Liver (tissue), 9 donors: ENCODE data around the gene SIL1. TPM values are rescaled to one million over a fixed set of nuclear protein-coding genes. Genes with fewer than 3 reads are reported as not detected.

ENCODE experiments used
- DNase-seq: peaks from one replicate; pipeline ENCODE4 v3.0.0-alpha.2; 2017; ENCODE audit warnings: low spot score
- H3K27ac ChIP-seq, 2 donors: one replicate each; pipeline ENCODE4 v1.7.0; 2013; ENCODE audit warnings: inconsistent platforms in 2 of 2, low read length in 2 of 2, control low read depth in 1 of 2, low read depth in 1 of 2, mild to moderate bottlenecking in 1 of 2
- H3K27me3 ChIP-seq, 4 donors: one replicate each; pipeline versions ENCODE4 v1.6.1 to v1.7.0; 2013; ENCODE audit warnings: low read length in 3 of 4, inconsistent platforms in 1 of 4, mild to moderate bottlenecking in 1 of 4, moderate library complexity in 1 of 4; ENCODE audit not compliant: control insufficient read depth in 4 of 4, insufficient read depth in 4 of 4
- H3K36me3 ChIP-seq, 4 donors: one replicate each; pipeline versions ENCODE4 v1.6.1 to v1.7.0; 2013; ENCODE audit warnings: low read length in 3 of 4, mild to moderate bottlenecking in 3 of 4, low read depth in 1 of 4, moderate library complexity in 1 of 4; ENCODE audit not compliant: control insufficient read depth in 4 of 4, insufficient read depth in 3 of 4
- H3K4me1 ChIP-seq, 4 donors: one replicate each; pipeline versions ENCODE4 v1.6.1 to v1.7.0; 2013; ENCODE audit warnings: low read length in 3 of 4, mild to moderate bottlenecking in 3 of 4, moderate library complexity in 1 of 4; ENCODE audit not compliant: control insufficient read depth in 4 of 4, insufficient read depth in 4 of 4
- H3K4me3 ChIP-seq, 3 donors: one replicate each; pipeline versions ENCODE4 v1.6.1 to v1.7.0; 2013; ENCODE audit warnings: low read length in 3 of 3, control low read depth in 1 of 3, low read depth in 1 of 3, mild to moderate bottlenecking in 1 of 3
- H3K9ac ChIP-seq, 2 donors: one replicate each; pipeline ENCODE4 v1.7.0; 2013; ENCODE audit warnings: low read length in 2 of 2, mild to moderate bottlenecking in 2 of 2, moderate library complexity in 2 of 2, control low read depth in 1 of 2, low read depth in 1 of 2
- H3K9me3 ChIP-seq, 4 donors: one replicate each; pipeline versions ENCODE4 v1.6.1 to v1.7.0; 2013; ENCODE audit warnings: low read length in 3 of 4; ENCODE audit not compliant: control insufficient read depth in 4 of 4
- CTCF ChIP-seq: fragments of 150-350 bp; IDR thresholded peaks from 2 replicates; pipeline ENCODE4 v1.5.1; 2017; ENCODE audit warnings: improper control_type of control experiment, low read depth, low read length; ENCODE audit not compliant: missing input control
- GABPA ChIP-seq, 2 donors: IDR thresholded peaks in 1 of 2; conservative IDR thresholded peaks in 1 of 2; 2 replicates each; pipeline ENCODE4 v1.6.1; 2016; ENCODE audit warnings: antibody characterized with exemption in 2 of 2, mild to moderate bottlenecking in 1 of 2, moderate library complexity in 1 of 2
- HNF4A ChIP-seq, 2 donors: conservative IDR thresholded peaks; 2 replicates each; pipeline ENCODE4 v1.6.1; 2016; ENCODE audit warnings: antibody characterized with exemption in 2 of 2, mild to moderate bottlenecking in 2 of 2
- HNF4G ChIP-seq: IDR thresholded peaks from 2 replicates; pipeline ENCODE4 v1.6.1; 2016; ENCODE audit warnings: antibody characterized with exemption
- JUND ChIP-seq, 2 donors: IDR thresholded peaks; 2 replicates each; pipeline ENCODE4 v1.6.1; 2016; ENCODE audit warnings: antibody characterized with exemption in 2 of 2
- MAX ChIP-seq: IDR thresholded peaks from 2 replicates; pipeline ENCODE4 v1.6.1; 2016; ENCODE audit warnings: antibody characterized with exemption
- NR2F2 ChIP-seq: IDR thresholded peaks from 2 replicates; pipeline ENCODE4 v1.6.1; 2016; ENCODE audit warnings: antibody characterized with exemption
- RAD21 ChIP-seq, 2 donors: IDR thresholded peaks; 2 replicates each; pipeline ENCODE4 v1.6.1; 2016; ENCODE audit warnings: antibody characterized with exemption in 2 of 2, mild to moderate bottlenecking in 2 of 2
- REST ChIP-seq: IDR thresholded peaks from 2 replicates; pipeline ENCODE4 v1.6.1; 2016; ENCODE audit warnings: antibody characterized with exemption, mild to moderate bottlenecking
- RXRA ChIP-seq, 2 donors: IDR thresholded peaks; 2 replicates each; pipeline ENCODE4 v1.6.1; 2017 to 2018; ENCODE audit warnings: antibody characterized with exemption in 2 of 2, mild to moderate bottlenecking in 1 of 2
- YY1 ChIP-seq: IDR thresholded peaks from 2 replicates; pipeline ENCODE4 v1.6.1; 2016; ENCODE audit warnings: antibody characterized with exemption, mild to moderate bottlenecking
- whole genome bisulfite sequencing: extraction: QIAGEN DNeasy Blood & Tissue Kit; methylation state at CpG from one replicate; pipeline ENCODE4 v1.1.7; 2013; 5-methylcytosine and 5-hydroxymethylcytosine counted together
- polyA plus RNA-seq, 2 donors: library from polyadenylated mRNA; stranded (reverse) in 1 of 2; unstranded in 1 of 2; fragments of 200-250 nt in 1 of 2; fragments of >200 nt in 1 of 2; fragmentation: Nextera tagmentation in 1 of 2; extraction: Ambion mirVana in 1 of 2; gene quantifications; one replicate each; pipeline versions ENCODE4 v1.2.1 to v1.2.3, GENCODE V29; 2013 to 2015
- total RNA-seq, 2 donors: library from RNA; depleted of rRNA; stranded (reverse); fragments of >200 nt; gene quantifications; one replicate each; pipeline ENCODE4 v1.2.3, GENCODE V29; 2014
- TF ChIP-seq, protein P1 (sequence below): IDR thresholded peaks from 2 replicates; pipeline ENCODE4 v1.6.1; 2016; ENCODE audit warnings: antibody characterized with exemption
- TF ChIP-seq, protein P2 (sequence below): IDR thresholded peaks from 2 replicates; pipeline ENCODE4 v1.6.1; 2016; ENCODE audit warnings: antibody characterized with exemption
- donor health status: healthy.
- donor health status: healthy.
- donor health status: healthy.
- donor health status: healthy.
- donor health status: healthy.

The SIL1 gene
- total and polyA plus RNA-seq, 4 donors, result 38.1 to 95.1 (median 76.2) TPM

DNA sequence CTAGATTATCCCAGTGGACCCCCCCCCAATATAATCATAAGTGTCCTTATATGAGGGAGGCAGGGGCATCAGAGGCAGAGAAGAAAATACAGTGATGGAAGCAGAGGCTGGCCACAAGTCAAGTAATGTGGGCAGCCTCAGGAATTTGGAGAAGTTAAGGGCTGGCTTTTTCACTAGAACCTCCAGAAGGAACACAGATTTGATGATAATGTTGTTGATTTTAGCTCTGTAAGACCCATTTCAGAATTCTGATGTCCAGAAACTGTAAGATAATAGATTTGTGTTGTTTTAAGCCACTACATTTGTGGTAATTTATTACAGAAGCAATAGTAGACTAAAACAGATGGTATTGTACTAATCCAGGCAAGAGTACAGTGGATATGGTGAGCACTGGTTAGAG is 286.7 kb downstream of the SIL1 start:
- TF ChIP-seq, protein P1, sequence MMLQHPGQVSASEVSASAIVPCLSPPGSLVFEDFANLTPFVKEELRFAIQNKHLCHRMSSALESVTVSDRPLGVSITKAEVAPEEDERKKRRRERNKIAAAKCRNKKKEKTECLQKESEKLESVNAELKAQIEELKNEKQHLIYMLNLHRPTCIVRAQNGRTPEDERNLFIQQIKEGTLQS, result no peak
- TF ChIP-seq RAD21 (IDR thresholded peaks at IDR 0.05), result no peak
- TF ChIP-seq HNF4A (conservative IDR thresholded peaks at IDR 0.05), result no peak
- no peak for TF ChIP-seq CTCF
- H3K27me3 ChIP-seq, result no peaks in the 10 kb centered on the region
- H3K9me3 ChIP-seq, result no peaks in the 10 kb centered on the region
- H3K4me3 ChIP-seq, result no peak overlapping the region
- no peak for DNase-seq
- no peak overlapping the region for H3K27ac ChIP-seq
- peaks cover under 1 to 7% (median 4%) of the 10 kb centered on the region in 4 donors for H3K36me3 ChIP-seq
- H3K4me1 ChIP-seq, result no peaks in the 10 kb centered on the region
- H3K9ac ChIP-seq, result no peak overlapping the region

DNA sequence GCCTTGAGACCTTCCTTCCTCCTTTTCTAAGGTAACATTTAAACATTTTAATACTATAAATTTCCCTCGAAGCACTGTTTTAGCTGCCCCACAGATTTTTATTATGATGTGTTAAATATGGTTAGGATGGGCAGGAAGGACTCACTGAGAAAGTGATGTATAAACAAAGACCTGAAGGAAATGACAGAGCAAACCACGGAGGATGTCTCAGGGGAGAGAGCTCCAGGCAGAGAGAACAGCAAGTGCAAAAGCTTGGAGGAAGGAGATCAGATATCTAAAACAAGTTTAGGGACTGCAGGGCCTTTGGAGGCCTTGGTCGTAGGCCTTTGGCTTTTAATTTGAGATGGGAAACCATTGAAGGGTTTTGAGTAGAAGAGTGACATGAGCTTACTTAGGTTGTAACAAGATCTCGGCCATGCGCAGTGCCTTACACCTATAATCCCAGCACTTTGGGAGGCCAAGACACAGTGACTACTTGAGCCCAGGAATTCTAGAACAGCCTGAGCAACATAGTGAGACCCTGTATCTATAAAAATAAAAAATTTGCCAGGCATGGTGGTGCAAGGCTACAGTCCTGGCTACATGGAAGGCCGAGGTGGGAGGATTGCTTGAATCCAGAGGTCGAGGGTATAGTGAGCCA is 287.5 kb downstream of the SIL1 start:
- H3K36me3 ChIP-seq, result peaks cover 6 to 14% (median 8%) of the 10 kb centered on the region in 4 donors
- no peak overlapping the region for H3K9ac ChIP-seq
- TF ChIP-seq YY1, result no peak
- TF ChIP-seq, protein P2, sequence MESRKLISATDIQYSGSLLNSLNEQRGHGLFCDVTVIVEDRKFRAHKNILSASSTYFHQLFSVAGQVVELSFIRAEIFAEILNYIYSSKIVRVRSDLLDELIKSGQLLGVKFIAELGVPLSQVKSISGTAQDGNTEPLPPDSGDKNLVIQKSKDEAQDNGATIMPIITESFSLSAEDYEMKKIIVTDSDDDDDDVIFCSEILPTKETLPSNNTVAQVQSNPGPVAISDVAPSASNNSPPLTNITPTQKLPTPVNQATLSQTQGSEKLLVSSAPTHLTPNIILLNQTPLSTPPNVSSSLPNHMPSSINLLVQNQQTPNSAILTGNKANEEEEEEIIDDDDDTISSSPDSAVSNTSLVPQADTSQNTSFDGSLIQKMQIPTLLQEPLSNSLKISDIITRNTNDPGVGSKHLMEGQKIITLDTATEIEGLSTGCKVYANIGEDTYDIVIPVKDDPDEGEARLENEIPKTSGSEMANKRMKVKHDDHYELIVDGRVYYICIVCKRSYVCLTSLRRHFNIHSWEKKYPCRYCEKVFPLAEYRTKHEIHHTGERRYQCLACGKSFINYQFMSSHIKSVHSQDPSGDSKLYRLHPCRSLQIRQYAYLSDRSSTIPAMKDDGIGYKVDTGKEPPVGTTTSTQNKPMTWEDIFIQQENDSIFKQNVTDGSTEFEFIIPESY, result no peak
- no peak for TF ChIP-seq JUND (IDR thresholded peaks at IDR 0.05)
- no peak for TF ChIP-seq NR2F2
- 94% methylated on average over 7 of the region's 7 CpGs for WGBS
- no peaks in the 10 kb centered on the region for H3K27me3 ChIP-seq
- H3K4me1 ChIP-seq, result no peaks in the 10 kb centered on the region
- no peak for DNase-seq
- no peak overlapping the region for H3K4me3 ChIP-seq
- no peak overlapping the region for H3K27ac ChIP-seq
- no peaks in the 10 kb centered on the region for H3K9me3 ChIP-seq

DNA sequence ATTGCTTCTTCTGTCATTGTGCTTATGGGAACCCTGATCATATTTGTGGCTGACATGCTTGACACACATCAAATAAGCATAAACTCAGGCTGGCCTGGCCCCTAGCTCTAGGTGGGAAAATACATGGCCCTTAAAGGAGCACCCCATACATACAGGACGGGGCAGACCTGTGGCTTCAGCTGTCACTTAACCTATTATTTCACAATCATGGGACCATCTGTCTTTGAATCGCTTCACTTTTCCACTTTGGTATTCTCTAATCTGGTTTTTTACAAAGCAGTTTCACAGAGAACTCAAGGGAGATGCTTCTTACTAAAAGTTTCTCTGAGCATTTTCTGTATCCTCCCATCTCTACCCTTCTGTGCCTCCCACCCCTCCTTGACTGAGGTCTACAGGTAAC is 288.4 kb downstream of the SIL1 start:
- Histone ChIP-seq H3K36me3 (peaks cover 6 to 22% (median 13%) of the 10 kb centered on the region in 4 donors), H3K4me1 (no peaks in the 10 kb centered on the region), H3K4me3 (no peak overlapping the region), H3K9ac (no peak overlapping the region), H3K27me3 (no peaks in the 10 kb centered on the region), H3K27ac (no peak overlapping the region), H3K9me3 (no peaks in the 10 kb centered on the region)
- TF ChIP-seq HNF4A (conservative IDR thresholded peaks at IDR 0.05), result no peak
- TF ChIP-seq, protein P2, result no peak
- TF ChIP-seq, protein P1, result no peak
- TF ChIP-seq RXRA (IDR thresholded peaks at IDR 0.05), result no peak
- TF ChIP-seq MAX, result no peak
- no peak for TF ChIP-seq RAD21 (IDR thresholded peaks at IDR 0.05)
- TF ChIP-seq YY1, result no peak
- no peak for TF ChIP-seq JUND (IDR thresholded peaks at IDR 0.05)
- no peak for TF ChIP-seq GABPA (IDR thresholded peaks at IDR 0.05 in 1 of 2, conservative IDR thresholded peaks at IDR 0.05 in 1 of 2)
- TF ChIP-seq REST, result no peak
- no peak for TF ChIP-seq HNF4G
- no peak for DNase-seq
- 95% methylated on average over 2 of the region's 2 CpGs for WGBS
